ENCODE measurements around the gene GREB1.

GREB1 gene

DNA sequence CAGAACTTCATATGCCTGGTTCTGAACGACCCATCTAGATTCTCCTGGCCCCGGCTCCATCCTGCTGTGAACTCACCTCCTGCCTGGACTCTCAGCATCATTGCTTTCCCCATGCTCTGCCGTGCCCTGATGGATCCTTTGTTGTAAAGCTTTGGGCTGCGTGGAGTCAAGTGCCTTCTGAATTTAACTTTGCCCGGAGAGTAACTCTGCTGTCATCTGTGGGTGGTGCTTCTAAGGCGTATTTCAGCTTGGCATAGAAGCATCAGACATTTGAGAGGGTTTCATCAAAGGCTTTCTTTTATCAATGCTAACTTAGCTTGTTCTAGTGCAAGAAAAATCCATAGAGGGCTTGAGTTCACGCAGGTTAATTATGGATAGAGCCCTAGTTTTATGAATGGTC, 8.1 kb upstream of the GREB1 start:
- Histone ChIP-seq H3K9me3 (ENCODE audit: insufficient read depth, low read depth, low read length) (no peaks in the 10 kb centered on the region), H3K27ac (ENCODE audit: low read depth, low read length) (no peak overlapping the region), H3K27me3 (ENCODE audit: insufficient read depth, low read length) (no peaks in the 10 kb centered on the region), H3K36me3 (ENCODE audit: insufficient read depth, low read length) (no peaks in the 10 kb centered on the region), H3K4me3 (ENCODE audit: low read length) (no peak overlapping the region), H3K4me1 (ENCODE audit: insufficient read depth, low read length) (no peaks in the 10 kb centered on the region), H3K9ac (ENCODE audit: low read depth, low read length) (no peak overlapping the region)
- 94% methylated on average over 7 of the region's 7 CpGs for whole genome bisulfite sequencing

DNA sequence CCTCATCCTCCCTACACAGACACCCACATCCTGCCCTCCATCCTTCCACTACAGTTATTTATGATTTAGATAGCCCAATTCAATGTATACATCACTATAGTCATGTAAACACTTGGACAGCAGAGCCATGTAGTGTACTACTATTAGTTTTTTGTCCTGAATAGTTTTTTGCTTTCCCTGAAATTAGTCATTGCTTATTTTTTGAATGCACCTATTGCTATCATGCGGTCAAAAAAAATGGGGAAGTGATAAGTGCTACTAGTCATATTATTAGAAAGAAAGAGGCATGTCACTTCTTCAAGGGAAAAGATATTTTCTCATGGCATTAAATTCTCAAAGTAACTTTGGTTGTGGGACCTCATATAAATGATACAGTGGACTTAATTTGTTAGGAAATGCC, 6.8 kb upstream of the GREB1 start:
- Histone ChIP-seq H3K4me3 (ENCODE audit: low read length) (no peak overlapping the region), H3K27me3 (ENCODE audit: insufficient read depth, low read length) (no peaks in the 10 kb centered on the region), H3K9me3 (ENCODE audit: insufficient read depth, low read depth, low read length) (no peaks in the 10 kb centered on the region), H3K4me1 (ENCODE audit: insufficient read depth, low read length) (no peaks in the 10 kb centered on the region; the same call in 1 of the 2 replicates), H3K9ac (ENCODE audit: low read depth, low read length) (no peak overlapping the region), H3K27ac (ENCODE audit: low read depth, low read length) (no peak overlapping the region), H3K36me3 (ENCODE audit: insufficient read depth, low read length) (no peaks in the 10 kb centered on the region)
- 93% methylated on average over 1 of the region's 1 CpG for WGBS

DNA sequence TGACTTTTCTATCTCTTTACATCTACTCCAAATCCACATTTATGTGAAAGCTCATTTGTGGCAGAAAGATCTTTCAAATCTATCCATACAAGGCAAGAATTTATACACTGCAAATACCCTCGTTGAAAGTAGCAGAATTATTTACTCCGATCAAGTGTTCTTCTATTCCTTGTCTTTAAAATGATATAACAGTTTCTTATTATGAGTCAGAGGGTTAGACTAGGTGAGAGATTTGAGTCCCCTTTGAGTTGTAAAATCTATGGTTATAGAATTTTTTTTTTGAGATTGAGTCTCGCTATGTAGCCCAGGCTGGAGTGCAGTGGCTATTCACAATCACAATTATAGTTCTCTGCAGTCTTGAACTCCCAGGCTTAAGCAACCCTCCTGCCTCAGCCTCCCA, 5.6 kb upstream of the GREB1 start:
- H3K27me3 ChIP-seq (ENCODE audit: insufficient read depth, low read length) = no peaks in the 10 kb centered on the region
- no peaks in the 10 kb centered on the region; the same call in 1 of the 2 replicates for H3K4me1 ChIP-seq (ENCODE audit: insufficient read depth, low read length)
- WGBS = 100% methylated on average over 3 of the region's 3 CpGs

DNA sequence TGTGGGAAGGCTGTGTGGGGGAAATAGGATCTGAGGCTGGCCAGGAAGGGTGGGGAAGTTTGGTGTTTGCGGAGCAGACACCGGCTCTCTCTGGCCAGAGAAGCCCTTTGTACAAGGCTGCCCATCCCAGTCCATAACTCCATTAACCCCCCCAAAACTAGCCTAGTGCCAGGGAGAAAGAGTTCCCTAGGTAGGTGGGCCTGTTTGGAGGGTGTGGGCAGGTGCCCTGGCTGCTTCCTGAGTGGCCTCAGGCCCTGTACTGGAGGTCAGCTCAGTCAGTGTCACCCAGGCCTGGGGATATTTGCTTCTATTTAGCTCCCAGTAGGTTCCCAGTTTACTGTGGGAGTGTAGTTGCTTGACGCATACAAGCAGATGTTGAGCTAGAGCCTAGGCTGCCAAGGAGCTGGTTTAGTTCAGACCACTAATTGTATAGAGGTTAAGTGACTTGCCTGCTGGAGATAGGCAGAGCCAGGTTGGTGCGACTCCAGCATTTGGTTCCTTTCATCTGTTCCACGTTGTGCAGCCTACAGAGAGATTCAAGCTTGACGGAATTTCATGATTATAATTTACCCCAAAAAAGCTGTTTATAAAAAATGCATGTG, 2.9 kb upstream of the GREB1 start:
- Histone ChIP-seq H3K36me3 (ENCODE audit: insufficient read depth, low read length) (no peaks in the 10 kb centered on the region), H3K27me3 (ENCODE audit: insufficient read depth, low read length) (no peaks in the 10 kb centered on the region), H3K4me3 (ENCODE audit: low read length) (no peak overlapping the region), H3K9me3 (ENCODE audit: insufficient read depth, low read depth, low read length) (no peaks in the 10 kb centered on the region), H3K27ac (ENCODE audit: low read depth, low read length) (no peak overlapping the region), H3K9ac (ENCODE audit: low read depth, low read length) (no peak overlapping the region), H3K4me1 (ENCODE audit: insufficient read depth, low read length) (peaks cover 4% of the 10 kb centered on the region; the same call in 1 of the 2 replicates)
- WGBS = 87% methylated on average over 5 of the region's 6 CpGs

More for the DNA sequence above, 5.6 kb upstream of the GREB1 start:
- Histone ChIP-seq H3K4me3 (ENCODE audit: low read length) (no peak overlapping the region), H3K9me3 (ENCODE audit: insufficient read depth, low read depth, low read length) (no peaks in the 10 kb centered on the region), H3K9ac (ENCODE audit: low read depth, low read length) (no peak overlapping the region), H3K36me3 (ENCODE audit: insufficient read depth, low read length) (no peaks in the 10 kb centered on the region), H3K27ac (ENCODE audit: low read depth, low read length) (no peak overlapping the region)

DNA sequence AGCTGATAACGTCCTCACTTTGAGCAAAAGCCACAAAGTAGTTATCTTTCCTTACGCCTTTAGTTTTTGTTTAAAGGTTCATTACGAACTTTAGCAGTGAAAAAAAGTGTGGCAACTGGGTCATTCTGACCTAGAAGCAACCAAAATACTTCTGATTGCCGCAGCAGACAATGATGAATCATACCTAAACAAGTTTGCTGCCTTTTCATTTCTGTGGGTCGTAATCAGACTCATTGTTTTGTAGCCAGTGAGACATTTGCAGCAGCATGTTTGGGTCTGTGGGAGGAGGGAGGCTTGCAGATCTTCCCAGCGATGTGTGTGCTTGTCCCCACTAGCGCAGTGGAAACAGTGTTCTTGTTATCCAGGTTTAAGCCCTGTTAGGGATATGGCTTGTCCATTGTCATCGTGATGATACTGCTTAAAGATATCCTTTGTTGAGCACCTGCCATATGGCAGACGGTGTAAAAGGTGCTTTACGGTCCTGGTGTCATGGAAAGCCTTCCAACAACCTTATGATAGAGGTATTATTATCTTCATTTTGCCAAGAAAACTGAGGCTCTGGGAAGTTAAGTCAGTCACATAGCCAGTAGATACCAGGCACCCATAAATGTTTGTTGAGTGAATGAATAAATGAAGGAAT, 1.3 kb upstream of the GREB1 start:
- Histone ChIP-seq H3K36me3 (ENCODE audit: insufficient read depth, low read length) (no peaks in the 10 kb centered on the region), H3K27me3 (ENCODE audit: insufficient read depth, low read length) (no peaks in the 10 kb centered on the region), H3K4me3 (ENCODE audit: low read length) (no peak overlapping the region), H3K9ac (ENCODE audit: low read depth, low read length) (no peak overlapping the region), H3K4me1 (ENCODE audit: insufficient read depth, low read length) (peaks cover 4% of the 10 kb centered on the region; the same call in 1 of the 2 replicates), H3K27ac (ENCODE audit: low read depth, low read length) (no peak overlapping the region), H3K9me3 (ENCODE audit: insufficient read depth, low read depth, low read length) (no peaks in the 10 kb centered on the region)
- 82% methylated on average over 10 of the region's 10 CpGs for WGBS

DNA sequence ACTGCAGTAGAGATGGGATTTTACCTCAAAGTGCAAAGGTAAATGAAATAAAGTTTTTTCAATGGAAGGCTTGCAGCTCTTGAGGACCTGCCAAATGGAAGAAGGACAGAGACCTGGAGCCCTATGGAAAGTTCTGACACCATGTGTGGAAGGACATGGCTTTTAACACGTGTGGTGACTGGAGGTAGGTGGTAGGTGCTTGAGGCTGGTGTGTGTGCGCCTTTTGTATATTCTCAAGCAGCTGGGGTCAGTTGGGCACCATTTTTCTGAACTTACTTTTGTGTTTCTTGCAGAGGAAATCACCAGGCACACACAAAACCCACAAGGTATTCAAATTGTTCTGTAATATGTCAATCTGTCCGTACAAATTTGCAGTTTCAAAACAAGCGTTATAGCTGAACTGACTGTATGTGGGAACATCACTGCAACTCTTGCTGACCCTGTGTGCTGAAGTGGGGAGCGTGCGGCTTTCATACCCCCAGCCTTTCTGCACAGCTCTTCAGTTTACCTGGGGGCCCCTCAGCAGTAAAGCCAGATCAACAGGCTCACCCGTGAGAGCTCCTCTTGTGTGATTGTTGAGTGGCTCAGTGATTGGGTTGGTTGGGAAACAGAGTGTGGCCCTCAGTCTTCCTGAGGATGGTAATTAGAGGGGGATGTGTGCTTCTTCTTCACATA, 363 bp downstream of the GREB1 start:
- Histone ChIP-seq H3K27ac (ENCODE audit: low read depth, low read length) (no peak overlapping the region), H3K4me1 (ENCODE audit: insufficient read depth, low read length) (peaks cover 7% of the 10 kb centered on the region), H3K9ac (ENCODE audit: low read depth, low read length) (no peak overlapping the region), H3K27me3 (ENCODE audit: insufficient read depth, low read length) (no peaks in the 10 kb centered on the region), H3K36me3 (ENCODE audit: insufficient read depth, low read length) (no peaks in the 10 kb centered on the region), H3K4me3 (ENCODE audit: low read length) (no peak overlapping the region), H3K9me3 (ENCODE audit: insufficient read depth, low read depth, low read length) (no peaks in the 10 kb centered on the region)
- 93% methylated on average over 7 of the region's 7 CpGs for WGBS

DNA sequence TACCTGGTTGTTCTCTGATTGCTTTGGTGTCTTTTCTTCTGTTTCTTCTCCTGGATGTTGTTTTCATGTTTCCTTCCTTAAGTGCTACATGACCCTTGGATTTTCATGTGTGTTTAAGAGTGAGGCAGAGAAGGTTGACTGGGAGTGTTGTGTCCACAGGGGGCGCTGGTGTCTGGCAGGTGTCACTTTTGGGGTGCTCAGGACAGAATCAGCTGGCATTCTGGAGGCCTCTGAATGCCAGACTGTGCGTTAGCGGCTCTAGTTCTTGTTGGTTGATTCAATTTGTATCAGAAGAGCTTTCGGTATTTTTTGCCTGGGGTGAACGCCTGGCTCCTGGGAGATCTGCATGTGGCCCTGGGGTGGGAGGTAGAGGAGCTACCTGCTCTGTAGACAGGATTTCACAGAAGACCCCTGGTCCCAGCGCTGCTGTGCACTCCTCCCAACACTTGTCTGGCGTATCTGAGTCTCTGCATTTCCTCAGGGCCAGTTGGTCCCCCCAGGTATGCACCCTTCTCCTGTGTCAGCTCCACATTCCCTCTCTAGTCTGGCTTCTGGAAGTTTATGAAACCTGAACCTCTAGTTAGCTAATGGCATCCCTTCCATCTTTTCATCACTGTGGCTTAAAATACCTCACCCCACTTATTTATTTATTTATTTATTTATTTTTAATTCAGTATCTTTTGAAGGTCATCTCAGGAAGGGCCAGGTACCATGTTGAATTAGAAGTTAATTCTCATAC, 1.1 kb downstream of the GREB1 start:
- Histone ChIP-seq H3K36me3 (ENCODE audit: insufficient read depth, low read length) (no peaks in the 10 kb centered on the region), H3K4me3 (ENCODE audit: low read length) (no peak overlapping the region), H3K27me3 (ENCODE audit: insufficient read depth, low read length) (no peaks in the 10 kb centered on the region), H3K27ac (ENCODE audit: low read depth, low read length) (no peak overlapping the region), H3K9me3 (ENCODE audit: insufficient read depth, low read depth, low read length) (no peaks in the 10 kb centered on the region), H3K9ac (ENCODE audit: low read depth, low read length) (no peak overlapping the region), H3K4me1 (ENCODE audit: insufficient read depth, low read length) (peaks cover 14% of the 10 kb centered on the region)
- WGBS = 89% methylated on average over 7 of the region's 7 CpGs

DNA sequence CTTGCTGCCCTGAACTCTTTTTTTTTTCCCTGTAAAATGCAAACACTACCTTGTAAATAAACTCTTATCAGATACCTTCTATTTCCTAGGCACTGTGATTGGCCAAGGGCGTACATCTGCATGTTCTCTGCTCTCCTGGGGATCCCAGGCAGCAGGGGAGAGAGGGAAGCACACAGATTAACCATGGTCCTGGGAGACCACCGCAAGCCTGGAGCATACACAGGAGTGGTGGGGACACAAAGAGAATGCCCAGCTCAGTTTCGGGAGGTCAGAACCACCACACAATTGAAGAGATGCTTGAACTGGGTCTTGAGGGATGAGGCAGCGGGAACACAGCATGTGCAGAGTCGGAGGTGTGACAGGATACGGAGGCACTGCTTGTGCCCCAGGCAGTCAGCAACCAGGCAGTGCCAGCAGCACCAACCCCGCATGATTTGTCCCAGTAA, 2.1 kb downstream of the GREB1 start:
- no peak overlapping the region for H3K27ac ChIP-seq (ENCODE audit: low read depth, low read length)
- H3K9me3 ChIP-seq (ENCODE audit: insufficient read depth, low read depth, low read length) = no peaks in the 10 kb centered on the region
- no peak overlapping the region for H3K9ac ChIP-seq (ENCODE audit: low read depth, low read length)
- no peaks in the 10 kb centered on the region for H3K27me3 ChIP-seq (ENCODE audit: insufficient read depth, low read length)
- peaks cover 24% of the 10 kb centered on the region for H3K4me1 ChIP-seq (ENCODE audit: insufficient read depth, low read length)
- WGBS = 83% methylated on average over 7 of the region's 7 CpGs
- H3K36me3 ChIP-seq (ENCODE audit: insufficient read depth, low read length) = no peaks in the 10 kb centered on the region
- H3K4me3 ChIP-seq (ENCODE audit: low read length) = no peak overlapping the region

DNA sequence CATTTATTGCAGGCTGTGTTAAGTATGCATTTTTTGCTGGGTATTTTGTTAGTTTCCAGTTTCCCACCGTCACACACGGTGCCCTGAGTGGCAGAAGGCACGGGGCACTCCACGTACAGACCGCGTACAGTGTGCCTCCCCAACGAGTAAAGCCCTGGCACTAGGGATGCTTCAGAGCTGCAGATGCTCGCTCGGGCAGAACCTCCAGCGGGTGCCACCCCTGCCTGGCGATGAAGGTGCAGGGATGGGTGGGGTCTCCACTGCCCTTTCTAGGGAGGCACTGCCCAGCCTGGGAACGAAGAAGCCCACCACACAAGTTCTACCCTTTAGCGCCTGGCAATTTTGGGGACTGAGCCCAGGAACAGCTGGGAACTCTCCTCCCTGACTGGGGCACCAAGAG, 4.1 kb downstream of the GREB1 start:
- Histone ChIP-seq H3K9me3 (ENCODE audit: insufficient read depth, low read depth, low read length) (no peaks in the 10 kb centered on the region), H3K4me3 (ENCODE audit: low read length) (no peak overlapping the region), H3K9ac (ENCODE audit: low read depth, low read length) (no peak overlapping the region), H3K36me3 (ENCODE audit: insufficient read depth, low read length) (no peaks in the 10 kb centered on the region), H3K27ac (ENCODE audit: low read depth, low read length) (no peak overlapping the region), H3K27me3 (ENCODE audit: insufficient read depth, low read length) (no peaks in the 10 kb centered on the region), H3K4me1 (ENCODE audit: insufficient read depth, low read length) (peaks cover 42% of the 10 kb centered on the region)
- WGBS = 95% methylated on average over 13 of the region's 13 CpGs

DNA sequence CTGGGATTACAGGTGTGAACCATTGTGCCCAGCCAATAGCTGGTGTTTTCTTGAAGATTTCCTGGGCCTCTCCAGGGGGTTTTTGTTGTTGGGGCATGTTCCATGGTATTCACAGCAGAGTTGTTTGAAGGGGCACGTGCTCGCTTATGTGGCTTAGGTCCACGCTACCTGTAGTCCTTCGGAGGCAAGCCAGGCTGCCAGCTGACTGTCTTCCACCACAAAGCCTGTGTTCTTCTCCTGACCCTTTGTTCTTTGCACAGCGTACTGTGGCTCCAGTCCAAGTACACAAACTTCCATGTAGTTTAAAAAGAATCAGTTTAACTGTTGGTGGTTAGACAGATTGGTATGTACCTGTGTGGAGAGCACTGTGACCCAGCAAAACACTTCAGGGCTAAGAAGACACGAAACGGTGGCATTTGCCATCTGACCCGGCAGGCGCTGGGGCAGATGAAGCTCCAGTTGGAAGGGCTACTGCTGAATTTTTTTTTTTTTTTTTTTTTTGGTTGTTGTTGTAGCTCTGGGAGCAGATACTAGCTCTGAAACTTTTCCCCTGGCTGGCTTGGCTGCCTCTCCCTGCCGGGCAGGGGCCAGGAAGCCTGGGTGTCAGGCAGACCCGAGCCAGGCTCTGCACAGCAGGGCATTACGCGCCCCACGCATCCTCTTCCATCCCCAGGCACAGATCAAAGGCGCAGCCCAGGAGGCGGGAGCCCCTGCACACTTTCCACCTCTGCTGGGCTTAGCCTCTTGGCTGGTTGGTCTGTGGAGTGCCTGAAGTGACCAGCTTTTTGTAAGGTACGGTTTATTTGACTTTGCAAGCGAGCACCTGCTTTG, 5.7 kb downstream of the GREB1 start:
- Histone ChIP-seq H3K4me3 (ENCODE audit: low read length) (no peak overlapping the region), H3K27ac (ENCODE audit: low read depth, low read length) (no peak overlapping the region), H3K4me1 (ENCODE audit: insufficient read depth, low read length) (peaks cover 42% of the 10 kb centered on the region), H3K27me3 (ENCODE audit: insufficient read depth, low read length) (no peaks in the 10 kb centered on the region), H3K9me3 (ENCODE audit: insufficient read depth, low read depth, low read length) (no peaks in the 10 kb centered on the region), H3K9ac (ENCODE audit: low read depth, low read length) (no peak overlapping the region), H3K36me3 (ENCODE audit: insufficient read depth, low read length) (no peaks in the 10 kb centered on the region)
- 51% methylated on average over 18 of the region's 18 CpGs for WGBS

Data from HUES64 (cell line).